ENCODE measurements around the gene RPN2. TPM values are rescaled to one million over a fixed set of nuclear protein-coding genes. Genes with fewer than 3 reads are reported as not detected.

Gene RPN2
- total RNA-seq, 4 donors from 2014 or later, result 86.7 to 114 (median 110) TPM

GRCh38 chr20:37276494-37277252 lies 97.5 kb downstream of the RPN2 start:
- WGBS, 2 donors (ENCODE audit: low coverage in 1 of 2), result 18 to 23% methylated on average over 13 to 15 of the region's 15 CpGs
- Histone ChIP-seq H3K27me3 (peaks cover 4% of the 10 kb centered on the region), H3K36me3 (no peaks in the 10 kb centered on the region), H3K4me3 (no peak overlapping the region), H3K27ac (peak overlapping the region in 3 of 4 donors; percentile 20 to 65 (median 53)), H3K9me3 (no peaks in the 10 kb centered on the region), H3K4me1 (peaks cover 0 to 18% (median 7%) of the 10 kb centered on the region in 3 donors)
- ATAC-seq, result peak; percentile 84
- TF ChIP-seq POLR2A (IDR thresholded peaks at IDR 0.05), result no peak
- peak in 1 of 4 experiments; percentile 37 for TF ChIP-seq CTCF (IDR thresholded peaks at IDR 0.05)

- ATAC-seq, result no peak
- peaks cover 0 to 18% (median 7%) of the 10 kb centered on the region in 3 donors for H3K4me1 ChIP-seq
- H3K27ac ChIP-seq, result peak overlapping the region in 3 of 4 donors; percentile 20 to 65 (median 53)
- no peaks in the 10 kb centered on the region for H3K36me3 ChIP-seq
- H3K9me3 ChIP-seq, result no peaks in the 10 kb centered on the region
- TF ChIP-seq CTCF (IDR thresholded peaks at IDR 0.05) (no peak), POLR2AphosphoS5 (IDR thresholded peaks at IDR 0.05) (no peak), POLR2A (IDR thresholded peaks at IDR 0.05) (no peak), EP300 (IDR thresholded peaks at IDR 0.05) (no peak)
- H3K4me3 ChIP-seq, result no peak overlapping the region
- peaks cover 4% of the 10 kb centered on the region for H3K27me3 ChIP-seq
- 64 to 69% methylated on average over 2 of the region's 2 CpGs for WGBS, 2 donors (ENCODE audit: low coverage in 1 of 2)
Measured at GRCh38 chr20:37277253-37277593, 98.1 kb downstream of the RPN2 start.

- Histone ChIP-seq H3K36me3 (no peaks in the 10 kb centered on the region), H3K4me3 (no peak overlapping the region), H3K9me3 (no peaks in the 10 kb centered on the region), H3K27me3 (peaks cover 4% of the 10 kb centered on the region), H3K4me1 (peaks cover 0 to 24% (median 7%) of the 10 kb centered on the region in 3 donors), H3K27ac (no peak overlapping the region)
- ATAC-seq, result no peak
- WGBS, 2 donors (ENCODE audit: low coverage in 1 of 2), result 75 to 97% methylated on average over 6 to 12 of the region's 12 CpGs
- no peak for TF ChIP-seq POLR2AphosphoS5 (IDR thresholded peaks at IDR 0.05)
- no peak for TF ChIP-seq EP300 (IDR thresholded peaks at IDR 0.05)
- TF ChIP-seq CTCF (IDR thresholded peaks at IDR 0.05), result no peak
- TF ChIP-seq POLR2A (IDR thresholded peaks at IDR 0.05), result no peak
Measured at GRCh38 chr20:37278966-37279590, 99.9 kb downstream of the RPN2 start.

GRCh38 chr20:37279820-37280219 lies 100.7 kb downstream of the RPN2 start:
- Histone ChIP-seq H3K36me3 (no peaks in the 10 kb centered on the region), H3K9me3 (no peaks in the 10 kb centered on the region), H3K4me1 (peaks cover 0 to 24% (median 7%) of the 10 kb centered on the region in 3 donors), H3K4me3 (no peak overlapping the region), H3K27me3 (peaks cover 4% of the 10 kb centered on the region), H3K27ac (no peak overlapping the region)
- TF ChIP-seq POLR2A (IDR thresholded peaks at IDR 0.05), result no peak
- no peak for TF ChIP-seq EP300 (IDR thresholded peaks at IDR 0.05)
- TF ChIP-seq POLR2AphosphoS5 (IDR thresholded peaks at IDR 0.05), result no peak
- no peak for TF ChIP-seq CTCF (IDR thresholded peaks at IDR 0.05)
- ATAC-seq, result no peak
- WGBS, 2 donors (ENCODE audit: low coverage in 1 of 2), result 70% methylated on average over 3 of the region's 8 CpGs; no CpG with 5 or more reads in 1 of the 2 donors

GRCh38 chr20:37280403-37280802 lies 101.3 kb downstream of the RPN2 start:
- H3K9me3 ChIP-seq, result no peaks in the 10 kb centered on the region
- WGBS, 2 donors (ENCODE audit: low coverage in 1 of 2), result 52 to 67% methylated on average over 4 to 5 of the region's 8 CpGs
- TF ChIP-seq CTCF (IDR thresholded peaks at IDR 0.05) (no peak), POLR2A (IDR thresholded peaks at IDR 0.05) (no peak), EP300 (IDR thresholded peaks at IDR 0.05) (no peak), POLR2AphosphoS5 (IDR thresholded peaks at IDR 0.05) (no peak)

More at GRCh38 chr20:37280403-37280802, 101.3 kb downstream of the RPN2 start:
- no peak for ATAC-seq
- Histone ChIP-seq H3K27me3 (peaks cover 4% of the 10 kb centered on the region), H3K27ac (no peak overlapping the region), H3K4me1 (peaks cover 0 to 24% (median 7%) of the 10 kb centered on the region in 3 donors), H3K36me3 (no peaks in the 10 kb centered on the region), H3K4me3 (no peak overlapping the region)

Measured in gastroesophageal sphincter (tissue), 4 donors.